D341Med (cell line): ENCODE results near the gene IVL.

Source experiments
- DNase-seq: peaks from one replicate; pipeline ENCODE4 v3.0.0; 2012; ENCODE audit warnings: low spot score

IVL gene

DNA sequence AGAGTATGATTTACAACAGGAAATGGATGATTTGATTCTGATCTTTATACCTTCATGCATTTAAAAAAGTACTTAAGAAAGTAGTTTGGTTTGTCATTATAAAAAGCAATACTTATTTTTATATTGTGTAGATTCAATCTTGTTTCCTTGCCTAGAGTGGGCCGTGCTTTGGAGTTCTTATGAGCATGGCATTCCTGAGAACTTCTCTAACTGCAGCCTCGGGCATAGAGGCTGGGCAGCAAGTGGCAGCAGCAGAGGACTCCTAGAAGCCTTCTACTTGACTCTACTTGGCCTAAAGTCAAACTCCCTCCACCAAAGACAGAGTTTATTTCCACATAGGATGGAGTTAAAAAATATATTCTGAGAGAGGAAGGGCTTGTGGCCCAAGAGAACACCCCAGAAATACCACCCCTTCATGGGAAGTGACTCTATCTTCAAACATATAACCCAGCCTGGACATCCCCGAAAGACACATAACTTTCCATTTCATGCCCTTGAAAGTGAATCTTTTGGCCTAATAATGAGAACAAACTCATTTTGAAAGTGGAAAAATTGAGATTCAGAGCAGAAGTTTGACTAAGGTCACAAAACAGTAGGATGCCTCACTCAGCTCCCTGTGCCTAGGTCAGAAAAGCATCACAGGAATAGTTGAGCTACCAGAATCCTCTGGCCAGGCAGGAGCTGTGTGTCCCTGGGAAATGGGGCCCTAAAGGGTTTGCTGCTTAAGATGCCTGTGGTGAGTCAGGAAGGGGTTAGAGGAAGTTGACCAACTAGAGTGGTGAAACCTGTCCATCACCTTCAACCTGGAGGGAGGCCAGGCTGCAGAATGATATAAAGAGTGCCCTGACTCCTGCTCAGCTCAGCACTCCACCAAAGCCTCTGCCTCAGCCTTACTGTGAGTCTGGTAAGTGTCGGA is at the start of gene IVL:
TSS of gene IVL (plus strand) at position 861 of the 916 bp plus-strand sequence. CDS start 1,252 bp downstream, outside the sequence.
- DNase-seq = no peak

DNA sequence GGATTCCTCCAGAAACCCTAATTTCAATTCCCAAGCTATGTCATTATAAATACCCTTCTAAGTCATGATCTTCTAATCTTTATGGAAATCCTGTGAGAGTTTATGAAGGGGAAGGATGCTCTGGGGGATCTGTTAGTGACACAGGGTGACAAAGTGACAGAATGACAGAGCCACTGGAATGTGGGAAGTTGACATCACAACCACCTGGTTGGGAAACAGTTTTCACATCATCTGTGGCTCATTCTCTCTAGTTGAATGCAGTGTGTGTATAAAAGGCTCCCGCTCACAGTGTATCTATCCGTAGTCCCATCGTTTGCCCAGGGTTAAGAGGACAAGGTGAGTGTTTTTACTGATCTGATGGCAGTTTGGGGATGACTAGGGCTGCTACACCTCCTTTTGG is 48.6 kb upstream of the IVL start, which contains the start of gene LCE7A:
TSS of gene LCE7A (plus strand) at position 301 of the 400 bp plus-strand sequence. CDS start 702 bp downstream, outside the sequence.
- DNase-seq = no peak

DNA sequence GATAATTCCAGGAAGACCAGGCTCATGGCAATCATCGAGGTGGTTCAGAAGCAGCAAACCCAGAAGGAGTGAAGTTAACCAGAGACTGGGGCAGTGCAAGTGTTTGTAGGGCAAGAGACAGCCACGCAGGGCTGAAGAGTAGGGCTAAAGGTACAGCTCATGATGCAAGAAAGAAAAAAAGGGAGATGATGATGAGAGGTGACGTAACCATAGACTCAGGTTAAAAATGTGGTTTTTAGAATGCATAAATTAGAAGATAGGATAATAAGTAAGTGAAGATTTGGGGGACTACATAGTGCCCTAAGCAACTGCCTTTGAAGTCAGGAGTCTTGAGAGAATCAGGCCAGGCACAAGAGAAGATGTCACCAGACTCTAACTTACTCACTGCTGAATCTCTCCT is 48.2 kb upstream of the IVL start:
- no peak for DNase-seq

DNA sequence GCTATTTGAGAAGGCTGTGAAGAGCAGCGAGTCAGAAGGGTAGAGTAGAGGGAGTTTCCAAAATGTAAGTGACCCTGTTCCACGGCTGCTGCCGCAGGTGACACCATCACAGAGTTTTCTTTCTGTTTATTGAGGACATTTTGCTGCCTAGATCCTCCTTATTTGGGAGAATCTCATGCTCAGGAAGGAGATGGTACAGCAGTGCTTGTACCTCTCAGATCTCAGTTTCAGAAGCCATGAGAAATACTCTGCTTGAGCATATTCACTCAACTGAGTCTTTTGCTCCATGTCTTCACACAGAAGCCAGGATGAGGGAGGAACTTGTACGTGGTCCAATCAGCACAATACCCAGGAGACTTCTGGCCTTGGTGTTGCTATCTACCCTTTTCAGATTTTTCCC is 47.0 kb upstream of the IVL start:
- no peak for DNase-seq

DNA sequence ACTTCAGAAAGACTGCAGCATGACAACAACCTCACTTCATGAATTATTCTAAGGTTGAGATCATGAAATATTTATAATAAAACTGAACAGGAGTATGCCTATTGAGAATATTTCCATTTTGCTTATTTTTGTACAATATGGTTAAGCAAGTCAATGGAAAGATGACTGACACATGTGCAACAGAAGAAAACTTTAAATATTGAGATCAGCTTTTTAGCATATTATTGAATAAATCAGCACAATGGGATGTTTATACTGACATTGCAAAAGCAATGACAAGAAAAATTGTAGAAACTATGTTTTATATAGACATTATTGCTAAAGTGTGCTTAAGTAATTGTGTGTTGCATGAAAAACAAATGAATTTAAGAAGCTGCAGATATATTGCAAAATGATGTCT is 43.9 kb upstream of the IVL start:
- DNase-seq = no peak

DNA sequence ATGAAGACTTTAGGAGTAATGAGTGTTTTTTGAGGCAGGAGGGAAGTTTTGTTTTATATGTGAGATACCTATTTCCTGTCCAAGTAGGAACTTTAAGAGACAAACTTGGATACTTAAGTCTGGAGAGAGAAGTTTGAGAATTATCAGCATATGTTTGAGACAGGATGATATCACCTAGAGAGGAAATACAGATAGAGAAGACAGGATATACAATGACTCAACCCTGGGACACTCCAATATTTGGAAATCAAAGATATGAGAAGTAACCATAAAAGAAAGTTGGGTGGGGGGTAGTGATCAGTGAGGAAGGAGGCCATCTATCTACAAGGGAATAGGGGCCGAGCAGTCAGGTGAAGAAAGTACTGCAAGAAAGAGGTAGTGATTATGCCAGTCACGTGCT is 42.0 kb upstream of the IVL start:
- no peak for DNase-seq

DNA sequence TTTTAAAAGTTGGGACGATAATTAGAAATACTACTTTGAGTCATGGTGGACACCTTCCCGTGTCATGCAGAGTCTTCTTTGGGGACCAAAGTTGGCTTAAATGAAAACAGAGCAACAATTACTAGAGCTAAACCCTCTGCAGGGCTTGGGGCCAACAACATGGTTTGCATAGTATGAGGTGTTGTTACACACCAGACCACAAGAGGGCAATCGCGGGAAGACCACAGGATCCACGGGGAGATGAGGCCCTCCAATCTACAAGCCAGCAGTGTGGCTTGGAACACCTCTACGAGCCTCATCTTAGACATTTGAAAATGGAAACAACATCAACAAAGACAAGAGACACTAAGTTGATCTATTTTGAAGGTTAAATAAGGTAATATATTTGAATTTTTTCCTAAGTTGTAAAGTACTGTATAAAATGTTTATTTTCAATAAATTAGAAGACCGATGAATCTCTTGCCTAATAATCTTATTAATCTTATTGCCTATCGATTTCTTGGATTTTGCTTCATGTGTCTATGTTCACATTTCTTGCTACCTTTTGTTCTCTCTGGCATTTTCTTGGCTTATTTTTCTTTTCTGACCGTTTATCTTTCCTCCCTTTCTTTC is 38.4 kb upstream of the IVL start:
- DNase-seq = peak; percentile 84

GRCh38 chr1:152870831-152871730 is 37.3 kb upstream of the IVL start:
- no peak for DNase-seq

DNA sequence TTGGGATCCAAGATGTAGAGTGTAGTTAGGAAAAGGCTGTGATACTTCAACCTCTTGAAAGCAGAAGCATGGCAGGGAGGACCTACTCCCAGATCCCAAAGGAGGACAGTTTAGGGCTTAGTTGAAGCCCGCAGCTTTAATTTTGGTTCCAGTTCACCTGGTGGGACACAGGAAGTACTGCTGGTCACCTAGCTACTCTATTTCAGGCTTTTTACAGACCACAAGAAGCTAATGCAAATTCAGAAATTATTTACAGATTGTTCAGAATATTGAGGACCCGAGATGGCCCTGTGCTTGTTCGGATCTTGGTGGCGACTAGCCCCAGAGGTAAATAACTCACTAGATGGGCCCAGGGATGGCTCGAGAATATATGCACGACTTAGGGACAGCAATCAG is 36.6 kb upstream of the IVL start:
- DNase-seq = no peak

DNA sequence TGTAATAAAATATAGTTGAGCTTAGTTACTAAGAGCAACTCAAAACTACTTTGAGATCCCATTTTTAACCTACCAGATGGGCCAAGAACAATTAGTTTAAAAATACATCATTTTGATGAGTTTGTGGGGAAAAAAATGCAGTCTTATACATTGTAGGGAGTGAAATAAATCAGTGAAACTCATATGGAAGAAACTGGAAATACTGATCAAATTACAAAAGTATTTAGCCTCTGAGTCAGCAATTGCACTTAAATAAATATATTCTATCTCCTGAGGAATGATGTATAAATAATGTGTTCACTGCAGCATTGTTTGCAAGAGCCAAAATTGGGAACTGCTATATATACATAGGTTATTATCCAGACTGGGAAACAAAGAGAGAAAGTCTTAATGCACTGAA is 34.9 kb upstream of the IVL start:
- no peak for DNase-seq

GRCh38 chr1:152876827-152877226 is 31.5 kb upstream of the IVL start:
- DNase-seq = no peak

- no peak for DNase-seq
Observed at GRCh38 chr1:152878042-152878441, 30.3 kb upstream of the IVL start, which contains the start of gene SMCP. Gene SMCP (plus strand): TSS chr1:152878322. CDS start chr1:152884423, 6,101 bp downstream.

DNA sequence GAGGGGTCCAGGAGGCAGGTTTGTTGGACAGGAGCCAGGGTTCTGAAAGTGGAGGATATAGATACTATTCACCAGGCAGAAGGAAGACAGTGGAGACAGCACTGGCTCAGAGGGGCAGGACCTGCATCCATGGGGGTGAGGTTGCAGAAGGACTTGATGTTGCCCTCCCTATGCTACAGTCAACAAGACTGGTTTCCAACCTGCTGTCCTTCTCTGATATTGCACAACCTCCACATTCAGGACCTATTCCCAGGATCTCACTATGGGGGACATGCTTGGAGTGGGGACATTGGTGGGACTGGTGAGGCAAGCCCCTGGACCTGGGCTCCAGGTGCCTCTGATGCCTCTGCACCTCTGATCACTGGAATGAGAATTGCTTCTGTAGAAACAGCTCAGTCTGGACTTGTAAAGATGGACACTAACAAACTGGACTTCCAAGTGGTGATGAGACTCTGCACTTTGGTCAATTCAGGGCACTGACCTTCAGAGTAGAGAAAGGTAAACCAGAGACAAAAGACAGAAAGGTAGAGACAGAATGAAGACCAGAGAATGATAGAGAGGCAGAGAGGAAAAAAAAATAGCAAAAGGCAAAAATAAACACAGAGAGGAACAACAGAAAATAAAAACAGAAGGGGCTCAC is 28.7 kb upstream of the IVL start:
- no peak for DNase-seq

DNA sequence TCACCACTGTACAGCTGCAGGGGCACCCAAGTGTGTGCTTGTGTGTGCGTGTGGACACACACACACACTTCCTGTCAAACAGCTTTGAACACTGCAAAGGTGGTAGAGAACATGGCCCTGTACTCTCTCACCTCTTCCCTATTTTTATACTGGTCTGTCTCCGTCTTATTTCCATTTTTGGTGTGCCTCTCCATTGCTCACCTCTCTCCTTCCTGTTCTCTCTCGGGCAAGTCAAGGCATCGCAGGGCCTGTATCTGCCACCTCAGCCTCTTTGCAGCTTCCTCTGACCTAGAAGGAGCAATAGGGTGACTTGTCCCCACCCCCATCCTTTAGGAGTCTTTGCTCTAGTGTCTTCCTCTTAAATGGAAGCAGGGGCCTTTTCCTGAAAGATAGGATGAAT is 28.0 kb upstream of the IVL start:
- DNase-seq = no peak

- DNase-seq = no peak
Observed at GRCh38 chr1:152880907-152881306, 27.4 kb upstream of the IVL start.

DNA sequence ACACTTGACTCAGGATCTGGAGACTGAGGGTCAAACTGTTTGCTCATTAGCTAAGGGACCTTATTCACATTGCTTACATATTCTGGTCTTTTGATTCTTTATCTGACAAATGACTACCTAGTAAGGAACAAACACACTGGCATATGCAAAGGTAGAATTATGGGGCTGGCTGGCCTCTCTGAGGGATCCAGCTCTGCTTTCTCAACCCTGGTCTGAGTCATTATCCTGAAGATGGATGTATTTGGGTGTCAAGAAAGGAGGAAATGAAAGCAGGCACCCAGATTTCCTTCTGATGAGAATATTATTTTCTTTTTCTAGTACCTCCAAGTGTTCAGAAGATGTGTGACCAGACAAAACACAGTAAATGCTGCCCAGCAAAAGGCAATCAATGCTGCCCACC is 24.3 kb upstream of the IVL start:
- DNase-seq = no peak

- DNase-seq = no peak
Observed at GRCh38 chr1:152884506-152884905, 23.8 kb upstream of the IVL start.

DNA sequence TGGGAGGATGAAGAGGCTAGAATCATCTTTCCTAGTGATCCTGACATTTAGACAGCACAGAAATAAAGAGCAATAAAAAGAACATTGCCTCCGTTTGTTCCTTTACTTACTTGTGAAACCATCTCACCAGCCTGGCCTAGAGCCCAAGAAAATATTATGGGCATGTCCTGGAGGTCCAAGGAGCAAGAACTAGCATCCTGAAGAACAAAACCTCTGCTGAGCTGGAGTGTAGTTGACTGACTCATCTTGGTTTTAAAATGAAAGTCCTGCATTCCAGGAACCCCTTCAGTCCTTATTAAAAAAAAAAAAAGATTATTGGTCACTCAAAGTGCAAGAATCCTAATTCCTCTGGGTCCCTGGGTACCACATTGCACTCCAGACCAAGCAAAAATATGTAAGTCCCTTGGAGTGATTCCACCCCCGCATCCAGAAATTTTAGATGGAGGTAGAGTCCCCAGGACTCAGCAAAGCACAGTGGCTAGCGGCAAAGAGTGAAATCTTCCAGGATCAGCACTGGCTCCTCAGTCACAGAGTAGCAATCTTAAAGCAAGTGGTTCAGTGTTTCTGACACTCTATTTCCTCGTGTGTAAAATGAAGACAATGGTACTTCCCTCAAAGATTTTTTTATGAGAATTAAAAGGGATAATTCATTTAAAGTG is 23.3 kb upstream of the IVL start:
- DNase-seq = no peak

DNA sequence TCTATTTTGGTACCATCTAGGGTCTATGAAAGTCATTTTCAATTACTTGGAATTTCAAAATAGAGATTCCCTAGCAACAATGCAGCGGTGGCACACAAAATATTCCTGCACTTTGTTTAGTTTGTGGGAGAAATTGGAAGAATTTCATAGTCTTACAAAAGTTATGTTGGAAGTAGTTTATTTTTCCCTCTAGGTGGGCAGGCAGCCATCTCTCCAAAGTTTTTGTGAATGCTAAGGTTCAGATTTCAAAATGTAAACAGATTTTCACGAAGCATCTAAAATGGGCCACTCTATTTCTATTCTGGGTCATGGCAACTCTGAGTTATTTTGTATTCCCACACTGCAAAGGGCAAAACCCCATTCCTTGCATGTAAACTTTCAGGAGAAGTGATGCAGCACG is 22.3 kb upstream of the IVL start:
- DNase-seq = no peak

DNA sequence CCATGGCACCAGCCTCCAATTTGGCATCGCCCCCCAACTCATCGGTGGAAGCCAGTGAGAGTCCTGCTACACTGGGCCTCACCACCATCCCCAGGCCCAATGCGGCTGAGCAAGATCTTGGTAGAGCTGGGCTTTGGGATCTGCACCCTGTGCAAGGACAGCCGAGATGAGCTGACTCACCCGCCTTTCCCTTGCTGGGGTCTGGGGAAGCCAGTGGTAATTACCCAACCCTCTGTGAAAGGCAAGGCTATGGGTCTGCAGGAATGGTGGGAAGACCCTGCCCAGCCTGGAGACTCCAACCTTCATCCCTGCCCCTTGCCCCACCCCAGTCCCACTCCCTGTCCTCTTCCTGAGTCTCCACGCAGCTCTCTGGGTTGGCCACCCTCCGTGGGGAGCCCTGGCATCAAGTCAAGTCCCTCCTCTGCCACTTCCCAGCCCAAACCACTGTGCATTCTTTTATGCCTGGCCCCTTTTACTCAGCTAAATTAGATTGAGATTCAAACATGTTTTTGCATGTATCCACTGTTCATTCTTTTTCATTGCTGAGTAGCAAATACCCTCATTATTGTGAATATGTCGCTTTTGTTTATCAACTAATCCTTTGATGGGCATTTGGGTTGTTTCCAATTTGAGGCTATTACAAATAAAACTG is 21.5 kb upstream of the IVL start:
- DNase-seq = no peak

- DNase-seq = no peak
Observed at GRCh38 chr1:152888126-152888525, 20.2 kb upstream of the IVL start.
